ENCODE data around the gene GALNT13. TPM values are rescaled to one million over a fixed set of nuclear protein-coding genes. Genes with fewer than 3 reads are reported as not detected.

GALNT13 gene
- total RNA-seq, 2 experiments from 2014 or later, result not detected

DNA sequence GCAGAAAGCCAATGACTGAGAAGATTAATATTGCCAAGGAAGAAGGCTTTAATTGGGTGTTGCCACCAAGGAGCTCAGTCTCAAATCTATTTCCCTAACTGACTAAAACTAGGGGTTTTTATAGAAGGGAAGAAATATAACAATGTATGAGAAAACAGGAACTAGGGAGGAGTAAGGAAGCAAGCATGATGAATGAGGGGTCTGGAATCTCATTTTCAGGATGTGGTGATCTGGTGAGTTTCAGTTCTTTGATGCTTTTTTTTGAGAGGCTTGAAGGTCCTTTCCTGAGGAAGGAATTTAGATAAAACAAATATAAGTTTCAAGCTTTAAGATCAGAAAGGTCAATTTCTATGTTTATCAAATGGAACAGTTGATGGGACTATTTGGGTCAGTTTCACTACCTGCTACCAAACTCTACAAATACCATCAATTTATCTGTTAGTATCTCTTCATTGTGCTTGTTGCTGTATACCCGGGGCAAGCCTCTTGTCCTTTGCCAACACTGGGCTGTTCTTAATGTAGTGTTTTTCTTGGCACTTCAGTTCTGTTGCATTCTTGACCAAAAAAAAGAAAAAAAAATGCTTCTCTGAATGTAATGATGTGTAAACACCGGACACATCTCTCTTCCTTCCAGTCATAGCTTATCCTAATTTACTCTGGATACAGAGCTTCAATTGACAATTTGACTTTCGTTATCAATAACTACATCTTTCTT lies 357.0 kb downstream of the GALNT13 start:
- ChIA-PET POLR2A (no interaction called here), CTCF (ENCODE audit: unreplicated experiment) (no interaction called here)
- no TSS peak for BruUV-seq (replicated peaks)
- Histone ChIP-seq H3K27ac (ENCODE audit: low read depth, low read length, poor library complexity, severe bottlenecking) (no peak overlapping the region), H4K20me1 (ENCODE audit: insufficient read depth, low read length) (no peaks in the 10 kb centered on the region), H3K79me2 (ENCODE audit: insufficient read depth, low read depth, low read length) (no peaks in the 10 kb centered on the region), H3K4me2 (ENCODE audit: low read length) (no peak overlapping the region), H3K9me3 (ENCODE audit: low read length) (no peaks in the 10 kb centered on the region), H3K4me1 (ENCODE audit: insufficient read depth, low read length, poor library complexity, severe bottlenecking) (no peaks in the 10 kb centered on the region), H3K9me2 (ENCODE audit: insufficient read depth, low read length) (no peaks in the 10 kb centered on the region), H3K4me3 (ENCODE audit: low read depth, low read length, poor library complexity, severe bottlenecking) (no peak overlapping the region), H3K36me3 (ENCODE audit: insufficient read depth, low read length) (no peaks in the 10 kb centered on the region), H2AFZ (ENCODE audit: low read length) (no peak overlapping the region)
- DNase-seq (ENCODE audit: low spot score), result no peak
- TF ChIP-seq, protein P1, sequence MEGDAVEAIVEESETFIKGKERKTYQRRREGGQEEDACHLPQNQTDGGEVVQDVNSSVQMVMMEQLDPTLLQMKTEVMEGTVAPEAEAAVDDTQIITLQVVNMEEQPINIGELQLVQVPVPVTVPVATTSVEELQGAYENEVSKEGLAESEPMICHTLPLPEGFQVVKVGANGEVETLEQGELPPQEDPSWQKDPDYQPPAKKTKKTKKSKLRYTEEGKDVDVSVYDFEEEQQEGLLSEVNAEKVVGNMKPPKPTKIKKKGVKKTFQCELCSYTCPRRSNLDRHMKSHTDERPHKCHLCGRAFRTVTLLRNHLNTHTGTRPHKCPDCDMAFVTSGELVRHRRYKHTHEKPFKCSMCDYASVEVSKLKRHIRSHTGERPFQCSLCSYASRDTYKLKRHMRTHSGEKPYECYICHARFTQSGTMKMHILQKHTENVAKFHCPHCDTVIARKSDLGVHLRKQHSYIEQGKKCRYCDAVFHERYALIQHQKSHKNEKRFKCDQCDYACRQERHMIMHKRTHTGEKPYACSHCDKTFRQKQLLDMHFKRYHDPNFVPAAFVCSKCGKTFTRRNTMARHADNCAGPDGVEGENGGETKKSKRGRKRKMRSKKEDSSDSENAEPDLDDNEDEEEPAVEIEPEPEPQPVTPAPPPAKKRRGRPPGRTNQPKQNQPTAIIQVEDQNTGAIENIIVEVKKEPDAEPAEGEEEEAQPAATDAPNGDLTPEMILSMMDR (conservative IDR thresholded peaks at IDR 0.05; ENCODE audit: low read length), result no peak
- TF ChIP-seq EZH2phosphoT487 (IDR thresholded peaks at IDR 0.05; ENCODE audit: borderline replicate concordance, low read depth, low read length), result no peak
- intact Hi-C loops (cut with micrococcal nuclease; ENCODE audit: unreplicated experiment), result no loop called here

DNA sequence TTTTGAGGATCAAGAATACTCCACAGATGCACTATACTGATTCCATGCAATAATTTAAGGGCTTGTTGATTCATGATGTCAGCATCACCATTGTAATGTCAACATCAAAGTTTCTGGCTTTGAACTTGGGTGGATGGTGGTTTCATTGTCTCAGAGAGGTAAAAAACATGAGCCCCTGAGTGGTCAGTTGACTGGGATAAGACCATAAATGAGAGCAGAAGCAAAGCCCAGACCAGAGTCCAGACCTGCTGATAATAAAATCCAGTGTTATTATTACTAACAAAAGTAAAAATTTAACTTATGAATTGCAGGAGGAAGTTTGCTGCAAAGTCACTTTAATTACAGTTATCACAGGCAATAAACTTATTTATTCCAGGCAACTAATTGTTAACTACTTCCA lies 358.2 kb downstream of the GALNT13 start:
- Histone ChIP-seq H3K4me2 (ENCODE audit: low read length) (no peak overlapping the region), H3K4me3 (ENCODE audit: low read depth, low read length, poor library complexity, severe bottlenecking) (no peak overlapping the region), H3K27ac (ENCODE audit: low read depth, low read length, poor library complexity, severe bottlenecking) (no peak overlapping the region), H3K36me3 (ENCODE audit: insufficient read depth, low read length) (no peaks in the 10 kb centered on the region), H3K9me2 (ENCODE audit: insufficient read depth, low read length) (no peaks in the 10 kb centered on the region), H4K20me1 (ENCODE audit: insufficient read depth, low read length) (no peaks in the 10 kb centered on the region), H3K79me2 (ENCODE audit: insufficient read depth, low read depth, low read length) (no peaks in the 10 kb centered on the region), H2AFZ (ENCODE audit: low read length) (no peak overlapping the region), H3K9me3 (ENCODE audit: low read length) (no peaks in the 10 kb centered on the region), H3K4me1 (ENCODE audit: insufficient read depth, low read length, poor library complexity, severe bottlenecking) (no peaks in the 10 kb centered on the region)
- no TSS peak for BruUV-seq (replicated peaks)
- no peak for DNase-seq (ENCODE audit: low spot score)
- POLR2A ChIA-PET, result no interaction called here
- TF ChIP-seq, protein P1 (conservative IDR thresholded peaks at IDR 0.05; ENCODE audit: low read length), result no peak
- no peak for TF ChIP-seq EZH2phosphoT487 (IDR thresholded peaks at IDR 0.05; ENCODE audit: borderline replicate concordance, low read depth, low read length)
- intact Hi-C loops (cut with micrococcal nuclease; ENCODE audit: unreplicated experiment), result no loop called here
- CTCF ChIA-PET (ENCODE audit: unreplicated experiment), result no interaction called here

DNA sequence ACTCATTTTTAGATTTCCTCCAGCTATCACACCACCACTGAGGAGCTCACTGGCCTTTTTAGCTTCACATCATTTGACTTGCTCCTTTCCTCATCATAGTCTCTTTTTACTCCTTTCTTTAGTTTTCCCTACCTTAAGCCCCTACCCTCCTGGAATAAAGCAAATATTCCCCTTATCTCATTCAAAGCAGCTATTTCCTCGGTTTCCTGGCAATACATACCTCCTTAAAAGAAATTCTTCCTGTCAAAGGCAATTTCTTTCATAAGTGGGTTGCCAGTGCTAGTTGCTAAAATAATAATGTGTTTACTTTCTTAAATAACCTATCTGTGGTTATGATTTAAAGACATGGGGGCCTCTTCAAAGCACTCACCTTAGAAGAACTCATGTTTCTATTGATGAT lies 359.3 kb downstream of the GALNT13 start:
- Histone ChIP-seq H3K79me2 (ENCODE audit: insufficient read depth, low read depth, low read length) (no peaks in the 10 kb centered on the region), H3K36me3 (ENCODE audit: insufficient read depth, low read length) (no peaks in the 10 kb centered on the region), H3K4me2 (ENCODE audit: low read length) (no peak overlapping the region), H3K9me2 (ENCODE audit: insufficient read depth, low read length) (no peaks in the 10 kb centered on the region), H2AFZ (ENCODE audit: low read length) (no peak overlapping the region), H3K4me3 (ENCODE audit: low read depth, low read length, poor library complexity, severe bottlenecking) (no peak overlapping the region), H3K9me3 (ENCODE audit: low read length) (no peaks in the 10 kb centered on the region), H3K4me1 (ENCODE audit: insufficient read depth, low read length, poor library complexity, severe bottlenecking) (no peaks in the 10 kb centered on the region), H3K27ac (ENCODE audit: low read depth, low read length, poor library complexity, severe bottlenecking) (no peak overlapping the region), H4K20me1 (ENCODE audit: insufficient read depth, low read length) (no peaks in the 10 kb centered on the region)
- TF ChIP-seq, protein P1 (conservative IDR thresholded peaks at IDR 0.05; ENCODE audit: low read length), result no peak
- TF ChIP-seq EZH2phosphoT487 (IDR thresholded peaks at IDR 0.05; ENCODE audit: borderline replicate concordance, low read depth, low read length), result no peak
- intact Hi-C loops (cut with micrococcal nuclease; ENCODE audit: unreplicated experiment), result no loop called here
- CTCF ChIA-PET (ENCODE audit: unreplicated experiment), result no interaction called here
- POLR2A ChIA-PET, result interaction anchor here (0.6 kb wide), 1 partner anchor 33 kb away, joined by 3 read pairs; no protein-coding TSS in a partner anchor
- no TSS peak for BruUV-seq (replicated peaks)
- DNase-seq (ENCODE audit: low spot score), result no peak

All from OCI-LY7 (cell line).